Middle frontal gyrus (tissue), 1 donor: ENCODE measurements around the gene TBX21.

Experiments used
- DNase-seq: peaks from one replicate; pipeline ENCODE4 v3.0.0-alpha.2; 2015; ENCODE audit warnings: low spot score; ENCODE audit errors: extremely low spot score

TBX21 gene

GRCh38 chr17:47712330-47713023 lies 20.6 kb upstream of the TBX21 start:
- DNase-seq, result no peak

GRCh38 chr17:47713980-47714700 lies 18.9 kb upstream of the TBX21 start:
- no peak for DNase-seq

- no peak for DNase-seq
These were observed 18.2 kb upstream of the TBX21 start for GRCh38 chr17:47714773-47715396.

- no peak for DNase-seq
These were observed 17.2 kb upstream of the TBX21 start for GRCh38 chr17:47715669-47716325.

- no peak for DNase-seq
These were observed 16.7 kb upstream of the TBX21 start for GRCh38 chr17:47716375-47716774.

- no peak for DNase-seq
These were observed 15.8 kb upstream of the TBX21 start for GRCh38 chr17:47717261-47717697.

- no peak for DNase-seq
These were observed 14.9 kb upstream of the TBX21 start for GRCh38 chr17:47717979-47718621.

GRCh38 chr17:47718634-47719405 lies 14.2 kb upstream of the TBX21 start:
- no peak for DNase-seq

- no peak for DNase-seq
These were observed 13.5 kb upstream of the TBX21 start for GRCh38 chr17:47719411-47720152.

GRCh38 chr17:47720196-47720595 lies 12.8 kb upstream of the TBX21 start:
- no peak for DNase-seq

- no peak for DNase-seq
These were observed 12.1 kb upstream of the TBX21 start for GRCh38 chr17:47720754-47721533.

GRCh38 chr17:47721725-47722124 lies 11.3 kb upstream of the TBX21 start:
- no peak for DNase-seq

- no peak for DNase-seq
These were observed 8.3 kb upstream of the TBX21 start for GRCh38 chr17:47724705-47725104.

- no peak for DNase-seq
These were observed 7.5 kb upstream of the TBX21 start for GRCh38 chr17:47725446-47726111.

- no peak for DNase-seq
These were observed 6.0 kb upstream of the TBX21 start for GRCh38 chr17:47726796-47727703.

GRCh38 chr17:47727704-47728036 lies 5.4 kb upstream of the TBX21 start:
- DNase-seq, result no peak

GRCh38 chr17:47728214-47728877 lies 4.7 kb upstream of the TBX21 start:
- DNase-seq, result no peak
